MM.1S (cell line): ENCODE results near the gene YPEL4.

Source experiments
- EZH2 ChIP-seq: fragments of 300-600 bp; sonication (generic); optimal IDR thresholded peaks from 2 replicates; pipeline ENCODE3; 2017; ENCODE audit warnings: low read depth, mild to moderate bottlenecking, antibody characterized with exemption, low read length, mixed read lengths
- EZH2phosphoT487 ChIP-seq: fragments of 300-600 bp; sonication (generic); IDR thresholded peaks from 2 replicates; pipeline ENCODE4 v1.6.1; 2018; ENCODE audit warnings: antibody characterized with exemption, low read length
- TF ChIP-seq, protein P1 (sequence below): fragments of 300-600 bp; sonication (generic); IDR thresholded peaks from 2 replicates; pipeline ENCODE4 v1.5.1; 2016; ENCODE audit warnings: antibody characterized with exemption, low read length, mixed read lengths

- TF ChIP-seq, protein P1, sequence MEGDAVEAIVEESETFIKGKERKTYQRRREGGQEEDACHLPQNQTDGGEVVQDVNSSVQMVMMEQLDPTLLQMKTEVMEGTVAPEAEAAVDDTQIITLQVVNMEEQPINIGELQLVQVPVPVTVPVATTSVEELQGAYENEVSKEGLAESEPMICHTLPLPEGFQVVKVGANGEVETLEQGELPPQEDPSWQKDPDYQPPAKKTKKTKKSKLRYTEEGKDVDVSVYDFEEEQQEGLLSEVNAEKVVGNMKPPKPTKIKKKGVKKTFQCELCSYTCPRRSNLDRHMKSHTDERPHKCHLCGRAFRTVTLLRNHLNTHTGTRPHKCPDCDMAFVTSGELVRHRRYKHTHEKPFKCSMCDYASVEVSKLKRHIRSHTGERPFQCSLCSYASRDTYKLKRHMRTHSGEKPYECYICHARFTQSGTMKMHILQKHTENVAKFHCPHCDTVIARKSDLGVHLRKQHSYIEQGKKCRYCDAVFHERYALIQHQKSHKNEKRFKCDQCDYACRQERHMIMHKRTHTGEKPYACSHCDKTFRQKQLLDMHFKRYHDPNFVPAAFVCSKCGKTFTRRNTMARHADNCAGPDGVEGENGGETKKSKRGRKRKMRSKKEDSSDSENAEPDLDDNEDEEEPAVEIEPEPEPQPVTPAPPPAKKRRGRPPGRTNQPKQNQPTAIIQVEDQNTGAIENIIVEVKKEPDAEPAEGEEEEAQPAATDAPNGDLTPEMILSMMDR = no peak
- no peak for TF ChIP-seq EZH2
- TF ChIP-seq EZH2phosphoT487 = no peak
Observed at GRCh38 chr11:57632116-57632515, 17.6 kb downstream of the YPEL4 start.
